NCI-H526 treated with DMSO at 0.1 percent for 48 hours (cell line): ENCODE measurements around the gene TMEM178A.
"Not testable (repeated sequence)": the region's sequence is repeated elsewhere in the genome, so short reads cannot be mapped to it uniquely, and the experiment has no call there.

ENCODE experiments used
- DNase-seq: peaks from one replicate; lab custom pipeline; 2025; lab: John Stamatoyannopoulos, UW

The TMEM178A gene

DNA sequence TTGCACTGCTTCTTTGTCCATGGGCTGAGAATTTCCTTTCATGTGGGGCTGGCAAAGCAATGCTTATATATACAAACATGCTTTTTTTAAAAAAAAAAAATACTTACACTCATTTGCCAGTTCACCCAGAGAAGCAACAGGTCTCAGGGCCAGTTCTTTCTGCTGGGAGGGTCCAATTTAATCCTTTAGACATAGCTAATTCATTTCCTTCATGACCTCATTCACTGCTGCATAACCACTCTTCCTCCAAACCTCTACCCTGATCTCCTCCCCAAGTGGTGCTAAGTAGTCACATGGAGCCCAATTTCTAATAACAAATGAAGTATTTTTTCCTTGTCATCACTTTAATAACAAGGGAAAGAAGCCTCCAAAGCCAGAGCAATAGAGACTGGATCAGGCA, 17.1 kb upstream of the TMEM178A start:
- DNase-seq: no peak

DNA sequence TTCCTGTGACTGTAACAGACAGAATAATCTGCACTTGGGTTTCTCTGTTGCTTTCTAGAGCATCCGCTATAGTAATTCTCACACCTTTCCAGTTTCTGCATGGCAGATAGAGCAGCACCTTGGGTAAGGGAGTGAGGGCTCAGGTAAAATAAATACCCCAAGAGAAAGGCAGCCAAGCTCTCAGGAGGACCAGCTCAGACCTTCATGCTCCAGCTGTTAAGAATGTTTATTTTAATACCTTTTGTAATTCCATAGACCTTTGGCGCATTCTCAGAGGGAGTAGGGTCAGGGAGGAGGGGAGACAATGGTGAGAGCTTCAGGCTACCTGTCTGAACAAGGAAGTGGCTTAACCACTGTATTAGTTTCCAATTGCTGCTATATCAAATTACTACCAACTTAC, 16.2 kb upstream of the TMEM178A start:
- no peak for DNase-seq

DNA sequence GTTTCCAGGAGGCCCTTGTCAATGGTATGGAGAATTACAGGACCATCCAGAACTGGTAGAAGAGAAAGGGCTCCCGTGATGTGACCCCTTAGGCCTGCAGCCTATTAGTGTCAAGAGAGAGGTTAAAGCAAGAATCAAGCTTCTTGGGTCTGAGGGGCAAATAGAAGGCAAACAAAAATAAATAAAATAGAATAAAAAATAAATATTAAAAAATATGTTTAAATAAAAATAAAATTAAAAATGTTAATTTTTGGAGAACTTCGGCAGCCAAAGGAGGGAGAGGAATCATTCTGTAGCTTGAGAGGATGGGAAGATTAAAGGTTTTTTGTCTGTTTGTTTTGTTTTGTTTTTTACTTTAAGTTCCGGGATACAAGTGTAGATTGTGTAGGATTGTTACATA, 15.2 kb upstream of the TMEM178A start:
- DNase-seq: no peak

DNA sequence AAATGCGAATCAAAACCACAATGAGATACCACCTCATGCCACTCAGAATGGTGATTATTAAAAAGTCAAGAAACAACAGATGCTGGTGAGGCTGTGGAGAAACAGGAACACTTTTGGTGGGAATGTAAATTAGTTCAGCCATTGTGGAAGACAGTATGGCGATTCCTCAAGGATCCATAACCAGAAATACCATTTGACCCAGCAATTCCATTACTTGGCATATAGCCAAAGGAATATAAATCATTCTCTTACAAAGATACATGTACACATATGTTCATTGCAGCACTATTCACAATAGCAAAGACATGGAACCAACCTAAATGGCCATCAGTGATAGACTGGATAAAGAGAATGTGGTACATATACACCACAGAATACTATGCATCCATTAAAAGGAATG, 9.5 kb upstream of the TMEM178A start:
- DNase-seq: not testable (repeated sequence)

DNA sequence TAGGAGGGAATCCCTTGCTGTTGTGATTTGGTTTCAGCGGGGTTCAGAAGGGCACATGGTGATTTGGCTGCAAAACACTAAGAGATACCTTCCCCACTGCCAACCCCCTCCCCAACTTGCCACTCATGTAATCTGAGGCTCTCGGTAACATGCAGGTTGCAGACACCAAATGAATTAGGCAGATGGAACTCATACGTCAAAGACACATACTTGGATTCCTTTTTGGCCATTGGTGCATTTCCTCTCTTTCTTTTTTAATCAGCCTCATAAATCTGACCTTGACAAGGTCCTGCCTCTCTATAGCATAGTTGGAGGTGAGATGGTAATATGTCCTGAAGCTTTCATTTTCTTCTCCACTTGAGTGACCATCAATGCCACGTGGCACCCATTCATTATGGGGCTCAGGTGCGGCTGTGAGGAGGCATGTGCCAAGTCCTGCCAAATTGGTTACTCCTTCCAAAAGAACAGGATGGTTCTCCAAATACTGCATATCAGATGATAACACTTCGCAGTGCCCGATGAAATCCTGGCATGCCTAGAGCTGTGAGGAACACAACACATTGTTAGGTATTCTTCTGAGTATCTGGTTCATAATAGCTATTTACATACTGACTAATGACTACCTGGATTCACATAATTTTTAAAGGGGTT, 8.3 kb upstream of the TMEM178A start:
- DNase-seq: no peak

DNA sequence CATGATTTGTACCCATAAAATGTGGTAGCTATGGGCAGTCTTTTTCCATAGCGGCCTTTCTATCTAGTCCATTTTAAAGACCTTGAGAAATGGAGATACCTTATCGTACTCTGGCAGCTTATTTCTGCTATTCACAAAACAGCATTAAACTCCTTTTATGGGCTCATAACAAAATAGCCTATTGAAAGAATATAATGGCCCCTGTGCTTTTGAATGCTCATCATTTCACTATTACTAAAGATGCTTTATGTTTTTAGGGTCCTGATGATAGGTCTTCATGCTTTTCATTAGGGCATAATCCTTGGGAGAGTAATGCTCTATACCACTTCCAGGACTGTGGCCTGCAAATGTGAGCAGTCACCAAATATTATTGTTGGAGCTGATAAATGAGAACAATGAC, 7.3 kb upstream of the TMEM178A start:
- no peak for DNase-seq

DNA sequence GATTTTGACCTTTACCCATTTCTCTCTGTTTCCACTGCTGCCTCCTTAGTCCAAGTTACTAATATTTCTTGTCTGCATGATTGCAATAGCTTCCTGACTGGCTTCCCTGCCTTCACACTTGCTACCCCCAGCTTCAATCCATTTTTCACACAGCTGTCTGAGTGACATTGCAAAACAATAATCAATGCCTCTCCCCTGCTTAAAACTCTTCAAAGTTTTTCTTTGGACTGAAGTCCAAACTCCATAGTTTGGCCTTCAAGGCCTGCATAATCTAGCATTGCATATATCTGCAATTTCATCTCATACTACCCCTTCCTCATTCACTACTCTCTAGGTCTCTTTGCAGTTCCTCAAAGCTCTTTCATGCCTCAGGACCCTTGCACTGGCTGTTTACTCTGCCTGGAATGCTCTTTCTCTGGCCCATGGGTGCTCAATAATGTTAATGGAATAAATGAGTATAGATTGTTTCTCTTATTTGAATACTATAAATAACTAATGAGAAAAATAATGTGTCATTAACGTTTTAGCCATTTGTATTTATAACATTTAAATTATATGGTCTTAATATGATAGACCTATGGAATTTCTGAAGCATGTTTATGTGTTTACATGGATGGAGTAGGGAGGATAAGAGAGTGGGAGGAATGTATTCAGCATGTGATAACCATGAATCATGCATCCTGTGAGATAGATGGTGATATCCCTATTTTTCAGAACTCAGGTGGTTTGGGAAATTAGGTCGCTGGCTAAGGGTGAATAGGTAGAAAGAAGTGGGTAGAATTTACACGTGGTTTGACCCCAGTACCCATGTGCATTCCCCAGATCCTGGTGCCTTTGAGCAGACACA, 5.7 kb upstream of the TMEM178A start:
- no peak for DNase-seq

DNA sequence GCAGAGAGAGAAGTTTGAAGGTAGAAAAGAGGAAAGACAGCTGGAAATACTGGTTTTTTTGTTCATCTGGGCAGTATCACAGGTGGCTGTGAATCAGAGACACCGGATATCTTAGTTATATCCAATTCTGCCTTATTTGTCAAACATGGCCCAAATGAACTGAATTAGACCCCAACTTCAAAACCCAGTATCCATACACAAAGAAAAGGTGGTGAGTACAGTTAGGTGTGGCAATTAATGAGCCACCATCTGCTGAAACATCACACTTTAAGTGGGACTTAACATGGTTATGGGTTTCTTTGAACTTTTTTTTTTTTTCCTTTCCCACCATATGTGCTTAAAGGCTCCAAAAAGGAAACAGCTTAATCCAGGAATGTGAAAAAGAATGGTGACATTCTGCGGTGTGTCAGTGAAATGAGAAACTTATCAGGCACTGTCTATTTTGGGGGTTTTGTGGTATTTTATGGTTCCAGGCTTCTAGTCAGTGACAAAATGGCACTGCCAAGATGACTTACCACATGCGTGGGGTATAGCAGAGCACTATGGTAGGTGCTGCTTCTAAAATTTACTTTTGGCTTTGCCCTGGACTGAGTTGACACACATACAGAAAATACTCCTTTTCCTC, 5.0 kb upstream of the TMEM178A start:
- DNase-seq: no peak

DNA sequence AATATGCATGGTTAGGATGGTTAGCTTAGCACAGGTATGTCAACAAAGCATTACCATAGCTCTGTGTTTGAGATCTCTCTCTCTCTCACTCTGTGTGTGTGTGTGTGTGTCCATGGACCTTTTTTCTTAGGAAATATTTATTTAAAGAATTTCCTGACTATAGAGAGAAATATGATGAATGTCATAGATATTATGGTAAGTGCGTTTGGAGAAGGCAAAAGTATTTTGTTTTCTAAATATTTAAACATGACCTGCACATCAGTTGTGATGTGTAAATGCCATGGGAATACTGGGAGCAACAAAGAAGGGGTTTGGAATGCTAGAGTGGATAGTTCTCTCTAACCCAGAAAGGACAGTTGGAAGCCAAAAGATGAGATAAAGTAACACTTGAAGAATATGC, 3.9 kb upstream of the TMEM178A start:
- DNase-seq: no peak

DNA sequence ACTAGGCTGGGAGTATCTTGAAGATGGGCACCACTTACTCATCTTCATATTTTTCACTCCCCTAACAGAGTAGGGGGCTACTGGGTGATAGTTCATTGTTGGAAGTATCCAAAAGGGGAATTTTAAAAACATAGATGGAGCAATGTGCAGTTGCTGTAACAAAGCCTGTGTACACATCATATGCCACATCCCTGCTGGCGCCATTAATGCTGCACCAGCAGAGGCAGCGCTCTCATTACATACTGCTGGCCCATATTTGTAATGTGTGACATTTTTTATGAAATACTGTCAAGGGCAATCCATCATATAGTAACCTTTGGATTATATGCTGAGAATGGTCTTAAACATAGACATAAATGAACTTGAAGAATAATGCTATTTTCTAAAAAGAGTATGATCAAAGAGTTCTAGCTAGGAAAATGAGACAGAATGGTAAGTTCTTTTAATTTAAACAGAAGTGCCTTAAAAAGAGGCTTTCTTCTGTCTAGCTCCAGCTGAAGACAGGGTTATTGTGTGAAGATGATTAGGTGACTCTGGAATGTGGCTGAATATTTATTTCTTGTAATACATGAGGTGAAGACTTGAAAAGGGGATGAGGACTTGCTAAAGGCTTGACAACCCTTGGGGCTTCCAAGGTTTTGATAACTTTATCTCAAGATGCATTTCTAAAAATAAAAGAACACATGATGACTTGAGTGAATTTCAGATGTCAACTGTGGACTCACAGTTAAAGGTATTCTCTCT, 2.4 kb upstream of the TMEM178A start:
- no peak for DNase-seq

DNA sequence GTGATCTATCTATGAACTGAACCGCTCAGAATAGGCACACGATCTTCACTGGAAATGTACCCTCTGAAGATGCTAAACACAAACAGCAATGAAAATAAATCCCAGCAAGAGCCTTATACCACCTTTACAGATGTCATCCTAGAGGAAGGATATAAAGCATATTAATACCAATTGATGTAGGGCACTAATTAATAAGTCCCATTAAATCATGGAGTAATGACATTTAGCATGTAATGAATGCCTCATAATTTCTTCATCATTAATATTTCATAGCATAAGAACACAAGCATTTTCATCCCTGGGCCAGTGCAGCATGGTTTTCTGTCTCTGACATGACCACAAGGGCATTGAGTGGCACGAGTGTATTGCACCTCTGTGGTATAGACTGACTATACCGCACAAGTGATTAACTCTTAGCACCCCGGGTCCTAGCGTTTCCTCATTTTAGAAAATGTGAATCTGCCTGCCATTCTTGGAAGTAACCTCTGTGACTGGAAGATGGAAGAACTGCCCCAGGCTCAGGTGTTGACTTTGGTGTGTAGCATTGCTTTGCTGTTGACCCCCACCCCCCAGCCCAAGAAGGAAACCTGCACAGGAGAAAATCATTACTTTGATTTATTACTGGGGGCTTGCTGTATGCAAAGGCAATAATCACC, 1.4 kb upstream of the TMEM178A start:
- DNase-seq: no peak

DNA sequence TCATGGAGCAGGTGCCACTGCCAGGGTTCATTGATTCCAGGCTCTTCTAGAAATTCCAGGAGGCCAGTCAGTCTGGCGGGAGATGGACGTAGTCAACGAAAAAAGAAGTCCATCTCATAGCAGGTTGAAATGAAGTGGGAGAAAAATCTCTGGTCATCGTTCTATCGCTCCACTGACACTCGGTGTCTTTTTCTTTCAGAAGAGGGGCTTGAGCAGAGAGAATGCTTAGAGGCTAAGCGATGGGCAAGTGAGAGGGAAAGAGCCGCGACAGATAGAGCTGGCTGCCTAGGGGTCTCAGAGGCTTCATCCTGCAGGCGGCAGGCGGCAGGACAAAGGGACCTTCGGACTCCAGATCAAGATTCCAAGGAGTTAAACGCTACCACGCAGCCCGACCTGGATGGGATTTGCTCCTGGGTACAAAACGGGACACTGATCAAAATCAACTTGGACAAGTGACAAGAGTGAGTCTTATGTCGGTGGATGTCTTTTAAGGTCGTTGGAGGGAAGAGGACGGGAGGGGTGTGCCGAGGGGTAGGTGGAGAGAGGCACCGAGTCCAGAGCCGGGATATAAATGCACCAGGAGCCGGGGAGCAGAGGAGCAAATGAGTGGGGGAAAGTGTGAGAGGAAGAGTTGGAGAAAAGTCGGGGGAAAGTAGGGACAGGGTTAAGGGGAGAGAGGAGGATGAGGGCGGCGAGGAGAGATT, 677 bp upstream of the TMEM178A start:
- no peak for DNase-seq

DNA sequence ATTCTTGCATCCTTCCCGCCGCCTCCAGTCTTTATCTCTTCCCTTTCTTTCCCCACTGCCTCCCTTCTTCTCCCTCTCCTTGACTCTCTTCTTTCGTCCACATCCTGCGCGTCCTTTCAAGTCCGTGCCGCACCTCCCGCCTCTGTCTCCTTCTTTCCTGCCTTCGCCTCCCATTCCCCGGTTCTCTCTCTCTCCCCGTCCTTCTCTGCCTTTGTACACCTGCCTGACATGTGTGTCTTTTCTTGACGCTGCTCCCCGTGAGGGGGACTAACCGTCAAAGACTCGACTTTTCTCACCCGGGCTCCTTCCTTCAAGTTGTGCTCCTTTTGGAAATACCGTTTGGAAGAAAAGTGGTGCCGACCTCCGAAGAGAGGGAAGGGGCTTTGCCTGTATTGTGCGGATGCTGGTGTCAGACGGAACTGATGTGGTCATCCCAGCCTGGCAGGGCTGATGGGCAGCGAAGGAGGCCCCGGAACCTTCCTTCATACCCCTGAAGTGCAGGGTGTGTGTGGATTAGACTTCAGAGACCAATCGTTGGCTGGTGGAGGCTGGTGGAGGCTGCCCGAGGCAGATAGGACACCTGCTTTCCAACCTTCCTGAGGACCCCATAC, 879 bp downstream of the TMEM178A start:
- no peak for DNase-seq

DNA sequence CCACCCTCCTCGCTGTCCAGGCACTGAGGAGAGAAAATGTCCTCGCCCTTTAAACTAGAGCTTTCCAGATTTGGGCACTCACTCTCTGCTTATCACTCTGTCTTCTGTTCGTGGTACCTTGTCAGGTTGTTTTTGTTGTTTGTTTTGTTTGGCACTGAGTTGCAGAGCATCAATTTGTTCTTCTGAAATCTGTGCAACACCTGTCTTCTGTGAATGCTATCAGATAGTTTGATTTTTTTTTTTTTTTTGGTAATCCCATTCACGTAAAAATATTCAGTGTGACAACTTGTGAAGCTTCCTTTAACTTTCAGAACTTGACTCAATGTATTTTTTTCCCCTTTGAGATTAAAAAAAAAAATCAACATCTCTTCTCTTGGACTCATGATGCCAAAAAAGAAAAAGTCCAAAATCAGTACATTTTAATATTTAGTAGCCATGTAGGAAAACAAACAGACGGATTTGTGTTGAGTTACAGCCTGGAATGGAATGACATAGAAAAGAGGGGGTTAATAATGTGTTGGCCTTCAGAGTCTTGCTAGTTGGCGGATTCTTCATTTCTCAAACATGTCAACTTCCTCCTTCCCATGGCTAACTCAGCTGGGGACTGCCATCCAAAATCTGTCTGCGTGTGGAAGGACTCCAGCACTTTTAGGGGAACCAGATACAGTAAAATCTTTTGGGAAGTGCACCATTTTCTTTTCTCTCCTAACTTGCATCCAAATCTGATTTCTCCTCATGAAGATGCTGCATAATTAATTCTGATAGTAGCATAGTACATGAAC, 1.6 kb downstream of the TMEM178A start:
- no peak for DNase-seq

DNA sequence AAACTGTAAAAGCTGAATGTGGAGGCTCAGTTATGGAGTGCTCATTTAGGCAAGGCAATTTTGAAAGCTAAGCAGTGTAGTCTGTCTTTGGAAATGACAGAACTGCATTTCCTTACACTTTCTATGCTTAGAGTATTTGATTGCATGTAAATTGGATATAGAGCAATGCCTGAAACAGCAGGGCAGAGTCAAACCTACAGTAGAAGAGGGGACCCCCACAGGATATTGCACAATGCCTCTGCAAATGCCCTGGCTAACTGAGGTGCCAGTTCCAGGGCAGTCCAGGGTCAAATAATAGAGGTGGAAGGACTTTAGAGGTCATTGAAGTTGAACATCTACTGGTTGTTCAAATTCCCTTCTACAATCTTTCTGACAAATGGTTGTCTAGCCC, 2.2 kb downstream of the TMEM178A start:
- DNase-seq: no peak

DNA sequence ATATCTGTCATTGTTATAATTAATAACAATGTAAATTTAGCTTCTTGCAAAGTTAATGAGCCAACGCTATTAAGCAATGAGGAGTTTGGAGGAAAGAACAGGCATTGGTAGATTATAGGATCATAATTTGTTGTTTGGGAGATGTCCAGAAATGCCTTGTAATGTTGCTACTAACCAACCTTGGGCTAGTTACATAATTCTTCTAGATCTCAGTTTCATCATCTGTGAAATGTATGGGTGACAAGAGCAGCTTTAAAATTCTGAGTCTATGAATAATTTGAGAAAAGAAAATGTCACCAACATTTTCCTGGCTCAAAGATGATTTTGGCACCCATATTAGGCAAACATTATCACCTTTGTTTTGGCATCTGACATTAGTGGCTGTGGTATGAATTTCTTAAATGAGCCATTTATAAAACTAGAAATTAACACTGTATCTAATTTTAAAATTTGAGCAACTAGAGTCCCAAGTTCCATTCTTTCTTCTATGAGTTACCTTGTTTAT, 2.9 kb downstream of the TMEM178A start:
- no peak for DNase-seq

DNA sequence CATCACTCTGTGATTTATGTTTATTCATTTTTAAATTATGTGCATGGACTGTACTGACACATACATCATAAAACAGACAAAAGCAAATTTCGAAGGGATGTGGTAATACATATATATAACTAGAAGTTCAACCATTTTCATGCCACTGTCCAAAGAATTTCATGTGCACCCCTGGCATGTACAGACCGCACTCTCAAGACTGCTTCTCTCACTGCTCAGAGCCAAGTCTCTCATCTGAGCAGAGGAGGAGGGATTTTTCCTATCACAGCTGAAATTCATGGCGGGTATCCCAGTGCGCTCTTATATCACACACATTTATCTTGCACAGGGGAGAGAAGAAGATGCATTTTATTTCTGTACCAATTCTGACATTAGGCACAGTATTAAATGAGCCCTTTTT, 5.9 kb downstream of the TMEM178A start:
- no peak for DNase-seq

DNA sequence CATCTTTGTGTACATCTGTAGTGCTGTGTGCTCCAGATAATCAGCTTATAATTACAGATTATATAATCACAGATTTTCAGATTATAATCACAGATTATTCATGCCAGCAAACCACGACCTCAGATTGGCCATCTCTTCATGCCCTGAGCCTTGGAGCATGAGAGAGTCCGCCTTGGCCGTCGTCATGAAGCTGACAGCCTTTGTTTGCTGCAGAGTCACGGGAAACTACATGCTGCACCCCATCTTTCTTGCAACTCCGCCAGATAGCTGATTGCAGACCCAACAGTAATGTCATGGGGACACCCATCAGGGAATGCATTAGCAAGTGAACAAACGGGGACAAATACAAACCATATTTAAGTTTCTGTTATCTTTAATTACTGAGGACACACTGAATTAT, 7.3 kb downstream of the TMEM178A start:
- DNase-seq: no peak

DNA sequence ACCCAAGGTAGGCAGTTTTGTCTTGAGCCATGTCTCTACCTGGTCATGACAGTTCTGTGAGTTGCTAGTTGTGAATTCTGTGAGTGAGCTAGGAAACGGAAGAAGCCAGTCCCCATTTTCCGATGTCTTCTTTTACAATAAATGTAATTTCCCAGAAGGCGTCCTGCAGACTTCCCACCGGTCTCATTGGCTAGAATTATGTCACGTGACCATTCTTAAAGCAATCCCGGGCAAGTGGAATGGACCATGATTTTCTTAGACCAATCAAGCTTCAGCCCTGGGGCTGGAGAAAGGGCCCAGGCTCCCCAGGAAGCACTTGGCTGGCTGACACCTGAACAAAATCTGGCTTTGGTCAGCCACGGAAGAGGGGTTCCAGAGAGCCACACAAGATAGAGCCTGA, 10.6 kb downstream of the TMEM178A start:
- DNase-seq: no peak

DNA sequence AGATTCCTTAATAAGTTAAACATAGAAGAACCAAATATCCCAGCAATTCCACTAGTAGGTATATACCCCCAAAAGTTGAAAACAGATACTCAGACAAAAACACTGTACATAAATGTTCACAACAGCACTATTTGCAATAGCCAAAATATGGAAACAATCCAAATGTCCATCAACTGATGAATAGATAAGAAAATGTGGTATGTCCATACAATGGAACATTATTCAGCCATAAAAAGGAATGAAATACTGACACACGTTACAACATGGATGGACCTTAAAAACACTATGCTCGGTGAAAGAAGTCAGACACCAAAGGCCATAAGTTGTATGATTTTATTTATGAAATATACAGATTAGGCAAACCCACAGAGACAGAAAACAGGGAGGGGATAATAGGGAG, 12.5 kb downstream of the TMEM178A start:
- DNase-seq: no peak
